Vagina (tissue), 2 donors: Measurements from ENCODE around the gene SLC41A2. TPM values are rescaled to one million over a fixed set of nuclear protein-coding genes. Genes with fewer than 3 reads are reported as not detected.

Source experiments
- DNase-seq, 2 donors: peaks; one replicate each; pipeline ENCODE4 v3.0.0-alpha.2; 2017; ENCODE audit errors: extremely low spot score in 2 of 2
- H3K27ac ChIP-seq: fragments of 200-600 bp; sonication (generic); one replicate; pipeline ENCODE4 v1.5.1; 2019
- H3K27me3 ChIP-seq: fragments of 200-600 bp; sonication (generic); one replicate; pipeline ENCODE4 v1.5.1; 2019
- H3K36me3 ChIP-seq, 2 donors: fragments of 200-600 bp; sonication (generic); one replicate each; pipeline ENCODE4 v1.5.1; 2017 to 2019
- H3K4me1 ChIP-seq: fragments of 200-600 bp; sonication (generic); one replicate; pipeline ENCODE4 v1.5.1; 2019
- H3K4me3 ChIP-seq, 2 donors: fragments of 200-600 bp; sonication (generic); 1 replicate in 1 of 2; 2 replicates in 1 of 2; pipeline ENCODE4 v1.5.1; 2016 to 2019
- H3K9me3 ChIP-seq: fragments of 200-600 bp; sonication (generic); one replicate; pipeline ENCODE4 v1.5.1; 2019
- CTCF ChIP-seq, 3 experiments: fragments of 450-650 bp in 2 of 3; fragments of 200-600 bp in 1 of 3; sonication (generic) in 1 of 3; IDR thresholded peaks; one replicate each; pipeline ENCODE4 v1.5.1; 2017 to 2019; ENCODE audit warnings: antibody characterized with exemption in 3 of 3, mild to moderate bottlenecking in 2 of 3, moderate library complexity in 2 of 3
- POLR2A ChIP-seq, 2 donors: fragments of 450-650 bp; IDR thresholded peaks; one replicate each; pipeline ENCODE4 v1.6.1; 2017; ENCODE audit warnings: antibody characterized with exemption in 2 of 2, mild to moderate bottlenecking in 2 of 2, moderate library complexity in 2 of 2
- POLR2AphosphoS5 ChIP-seq, 2 donors: sonication (generic); formaldehyde crosslinking; IDR thresholded peaks; one replicate each; pipeline ENCODE4 v1.9.0; 2017; ENCODE audit warnings: antibody characterized with exemption in 2 of 2, mild to moderate bottlenecking in 2 of 2, low read depth in 1 of 2; ENCODE audit not compliant: insufficient read depth in 1 of 2
- intact Hi-C: fragments of 100-400 bp; cut with DNase I; formaldehyde crosslinking; loops from one replicate; pipeline ENCODE4 v1.15.1; 2023
- total RNA-seq: library from RNA; depleted of rRNA; stranded (reverse); fragments of >200 nt; gene quantifications from one replicate; pipeline ENCODE4 v1.2.3, GENCODE V29; 2016

Gene SLC41A2
- total RNA-seq, 1 donor from 2014 or later = 19.9 TPM

DNA sequence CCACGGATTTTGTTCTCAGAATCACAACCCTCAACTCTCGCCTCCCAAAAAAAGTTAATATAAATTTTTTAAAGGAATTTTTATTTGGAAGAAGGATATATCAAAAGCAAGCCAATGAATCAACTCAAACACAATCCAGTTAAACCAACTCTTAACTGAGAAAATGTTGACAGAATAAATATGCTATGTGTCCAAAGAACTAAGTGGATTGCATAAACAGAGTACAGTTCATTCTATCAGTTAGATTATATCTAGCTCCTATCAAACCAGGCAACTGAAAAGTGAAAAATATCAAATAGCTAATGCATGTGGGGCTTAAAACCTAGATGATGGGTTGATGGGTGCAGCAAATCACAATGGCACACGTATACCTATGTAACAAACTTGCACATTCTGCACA, 16.6 kb downstream of the SLC41A2 start:
- intact Hi-C loops = no loop called here
- H3K27me3 ChIP-seq = no peaks in the 10 kb centered on the region
- H3K4me1 ChIP-seq = no peaks in the 10 kb centered on the region
- TF ChIP-seq POLR2AphosphoS5 (IDR thresholded peaks at IDR 0.05; ENCODE audit: insufficient read depth in 1 of 2, low read depth in 1 of 2) = no peak
- TF ChIP-seq POLR2A (IDR thresholded peaks at IDR 0.05) = no peak
- no peak for TF ChIP-seq CTCF (IDR thresholded peaks at IDR 0.05)
- H3K27ac ChIP-seq = no peak overlapping the region
- no peak for DNase-seq
- no peaks in the 10 kb centered on the region for H3K36me3 ChIP-seq
- no peaks in the 10 kb centered on the region for H3K9me3 ChIP-seq
- no peak overlapping the region for H3K4me3 ChIP-seq

GRCh38 chr12:104939089-104939488, 19.0 kb downstream of the SLC41A2 start:
- TF ChIP-seq CTCF (IDR thresholded peaks at IDR 0.05) (no peak), POLR2A (IDR thresholded peaks at IDR 0.05) (no peak), POLR2AphosphoS5 (IDR thresholded peaks at IDR 0.05; ENCODE audit: insufficient read depth in 1 of 2, low read depth in 1 of 2) (no peak)
- no peaks in the 10 kb centered on the region for H3K4me1 ChIP-seq
- intact Hi-C loops = no loop called here
- no peaks in the 10 kb centered on the region for H3K9me3 ChIP-seq
- no peak overlapping the region for H3K4me3 ChIP-seq
- no peaks in the 10 kb centered on the region for H3K27me3 ChIP-seq
- H3K36me3 ChIP-seq = no peaks in the 10 kb centered on the region
- DNase-seq = no peak
- no peak overlapping the region for H3K27ac ChIP-seq

DNA sequence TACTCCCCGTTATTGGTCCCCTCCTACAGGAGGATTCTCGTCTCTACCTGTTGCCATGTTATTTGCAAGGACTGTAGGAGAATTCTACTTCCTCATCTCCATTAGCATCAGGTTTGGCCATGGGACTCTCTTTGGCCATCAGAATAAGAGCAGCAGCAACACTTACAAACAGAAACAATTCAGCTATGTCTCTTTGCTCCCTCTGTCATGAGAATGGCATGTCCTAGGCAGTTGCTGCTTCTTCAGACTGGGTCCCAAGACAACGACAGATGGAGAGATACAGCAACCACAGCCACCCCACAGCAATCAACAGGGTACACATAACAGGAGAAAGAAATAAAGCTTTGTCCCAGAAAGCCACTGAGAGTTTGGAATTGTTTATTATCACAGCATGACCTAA, 19.7 kb downstream of the SLC41A2 start:
- intact Hi-C loops = no loop called here
- Histone ChIP-seq H3K4me3 (no peak overlapping the region), H3K4me1 (no peaks in the 10 kb centered on the region), H3K36me3 (no peaks in the 10 kb centered on the region), H3K27ac (no peak overlapping the region), H3K9me3 (no peaks in the 10 kb centered on the region), H3K27me3 (no peaks in the 10 kb centered on the region)
- DNase-seq = no peak
- no peak for TF ChIP-seq POLR2A (IDR thresholded peaks at IDR 0.05)
- no peak for TF ChIP-seq POLR2AphosphoS5 (IDR thresholded peaks at IDR 0.05; ENCODE audit: insufficient read depth in 1 of 2, low read depth in 1 of 2)
- TF ChIP-seq CTCF (IDR thresholded peaks at IDR 0.05) = no peak

GRCh38 chr12:104935886-104936285, 22.2 kb downstream of the SLC41A2 start:
- TF ChIP-seq POLR2AphosphoS5 (IDR thresholded peaks at IDR 0.05; ENCODE audit: insufficient read depth in 1 of 2, low read depth in 1 of 2) (no peak), CTCF (IDR thresholded peaks at IDR 0.05) (no peak), POLR2A (IDR thresholded peaks at IDR 0.05) (no peak)
- intact Hi-C loops = no loop called here

DNA sequence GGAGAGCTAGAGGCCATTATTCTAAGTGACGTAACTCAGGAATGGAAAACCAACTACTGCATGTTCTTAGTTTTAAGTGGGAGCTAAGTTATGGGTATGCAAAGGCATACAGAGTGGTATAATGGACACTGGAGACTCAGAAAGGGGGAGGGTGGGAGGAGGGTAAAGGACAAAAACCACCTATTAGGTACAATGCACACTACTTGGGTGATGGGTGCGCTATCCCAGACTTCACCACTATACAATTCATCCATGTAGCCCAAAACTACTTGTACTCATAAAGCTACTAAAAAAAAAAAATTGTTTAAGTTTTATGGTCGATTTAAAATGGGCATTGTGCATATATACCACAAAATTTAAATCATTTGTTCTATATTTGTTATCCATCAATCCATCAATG, 24.3 kb downstream of the SLC41A2 start:
- intact Hi-C loops = no loop called here
- no peak for DNase-seq
- Histone ChIP-seq H3K9me3 (no peaks in the 10 kb centered on the region), H3K27ac (no peak overlapping the region), H3K4me1 (no peaks in the 10 kb centered on the region), H3K27me3 (no peaks in the 10 kb centered on the region), H3K4me3 (no peak overlapping the region), H3K36me3 (no peaks in the 10 kb centered on the region)
- no peak for TF ChIP-seq POLR2AphosphoS5 (IDR thresholded peaks at IDR 0.05; ENCODE audit: insufficient read depth in 1 of 2, low read depth in 1 of 2)
- no peak for TF ChIP-seq POLR2A (IDR thresholded peaks at IDR 0.05)
- TF ChIP-seq CTCF (IDR thresholded peaks at IDR 0.05) = no peak

More at GRCh38 chr12:104935886-104936285, 22.2 kb downstream of the SLC41A2 start:
- H3K4me1 ChIP-seq = no peaks in the 10 kb centered on the region
- H3K4me3 ChIP-seq = no peak overlapping the region
- H3K9me3 ChIP-seq = no peaks in the 10 kb centered on the region
- H3K36me3 ChIP-seq = no peaks in the 10 kb centered on the region
- DNase-seq = no peak
- no peak overlapping the region for H3K27ac ChIP-seq
- no peaks in the 10 kb centered on the region for H3K27me3 ChIP-seq
